Measurements from ENCODE around the gene LDAH.

GRCh38 chr2:20643060-20643459 lies 179.8 kb downstream of the LDAH start:
- TF ChIP-seq EZH2 (IDR thresholded peaks at IDR 0.05; ENCODE audit: insufficient read depth, poor library complexity, severe bottlenecking) = no peak
- no peak for TF ChIP-seq EZH2phosphoT487 (IDR thresholded peaks at IDR 0.05; ENCODE audit: insufficient read depth, low read depth)

All from GM23248 (cell line).